ENCODE data around the gene SMKR1.

- TF ChIP-seq CTCF (conservative IDR thresholded peaks at IDR 0.05 in 1 of 2, IDR thresholded peaks at IDR 0.05 in 1 of 2; ENCODE audit: extremely low read depth in 1 of 2, insufficient read depth in 1 of 2, low read depth in 1 of 2, low read length in 2 of 2): no peak
- no peak for TF ChIP-seq EZH2 (IDR thresholded peaks at IDR 0.05; ENCODE audit: borderline replicate concordance, low read length)
Measured at GRCh38 chr7:129492391-129492790, 9.9 kb upstream of the SMKR1 start.
